PC-3 (cell line): ENCODE results near the gene MLST8. TPM values are rescaled to one million over a fixed set of nuclear protein-coding genes. Genes with fewer than 3 reads are reported as not detected.

ENCODE experiments used
- ATAC-seq: fragments of 200-7000 bp; cut with Tn5 transposase; 2 replicates; pipeline ENCODE4 v1.9.1; 2020; ENCODE audit warnings: mild to moderate bottlenecking, moderate library complexity
- BruUV-seq: library from RNA; stranded (reverse); fragments of 400-500 nt; replicated peaks from 2 replicates; lab custom pipeline; 2021; lab: Mats Ljungman, UMichigan
- CTCF ChIA-PET: fragments of 300-600 bp; sonication (Branson Sonifier 250); formaldehyde crosslinking; loops from one replicate; lab custom pipeline; 2022; ENCODE audit warnings: antibody characterized with exemption; lab: Charles Lee
- POLR2A ChIA-PET: fragments of 300-600 bp; sonication (Branson Sonifier 250); formaldehyde crosslinking; loops from one replicate; lab custom pipeline; 2022; ENCODE audit warnings: antibody characterized with exemption; ENCODE audit not compliant: unreplicated experiment; lab: Charles Lee
- DNase-seq: peaks from one replicate; pipeline ENCODE4 v3.0.0-alpha.2; 2015
- H2AFZ ChIP-seq: fragments of 300-600 bp; sonication (generic); 2 replicates; pipeline ENCODE4 v1.6.0; 2016; ENCODE audit warnings: antibody characterized with exemption, low read length
- H3F3A ChIP-seq: fragments of 300-600 bp; sonication (generic); one replicate; pipeline ENCODE4 v1.6.0; 2017; ENCODE audit warnings: antibody characterized with exemption, low read length, control low read depth, mild to moderate bottlenecking; ENCODE audit not compliant: unreplicated experiment
- H3K27ac ChIP-seq: fragments of 300-600 bp; sonication (generic); 2 replicates; pipeline ENCODE4 v1.5.1; 2016; ENCODE audit warnings: mild to moderate bottlenecking, low read length
- H3K27me3 ChIP-seq: fragments of 300-600 bp; sonication (generic); 2 replicates; pipeline ENCODE4 v1.6.1; 2016; ENCODE audit warnings: low read length, mixed read lengths
- H3K36me3 ChIP-seq: fragments of 300-600 bp; sonication (generic); 2 replicates; pipeline ENCODE4 v1.6.1; 2016; ENCODE audit warnings: low read depth, mixed run types, low read length, mixed read lengths
- H3K4me1 ChIP-seq: fragments of 300-600 bp; sonication (generic); 2 replicates; pipeline ENCODE4 v1.5.1; 2016; ENCODE audit warnings: low read length; ENCODE audit not compliant: insufficient read depth
- H3K4me2 ChIP-seq: fragments of 300-600 bp; sonication (generic); 2 replicates; pipeline ENCODE4 v1.6.0; 2016; ENCODE audit warnings: low read length
- H3K4me3 ChIP-seq: fragments of 300-600 bp; sonication (generic); 2 replicates; pipeline ENCODE4 v1.5.1; 2016; ENCODE audit warnings: mild to moderate bottlenecking, low read length, mixed read lengths
- H3K79me2 ChIP-seq: fragments of 300-600 bp; sonication (generic); 2 replicates; pipeline ENCODE4 v1.6.1; 2017; ENCODE audit warnings: low read length, mixed read lengths
- H3K9ac ChIP-seq: fragments of 300-600 bp; sonication (generic); 2 replicates; pipeline ENCODE4 v1.6.0; 2016; ENCODE audit warnings: mild to moderate bottlenecking, low read length
- H3K9me2 ChIP-seq: fragments of 300-600 bp; sonication (generic); replicated peaks from 2 replicates; pipeline ENCODE4 v1.6.1; 2016; ENCODE audit warnings: mixed run types, low read length, mixed read lengths
- H3K9me3 ChIP-seq: fragments of 300-600 bp; sonication (generic); 2 replicates; pipeline ENCODE4 v1.6.1; 2016; ENCODE audit warnings: low read length, mixed read lengths
- H4K20me1 ChIP-seq: fragments of 300-600 bp; sonication (generic); 2 replicates; pipeline ENCODE4 v1.6.1; 2016; ENCODE audit warnings: low read length, mixed read lengths
- EZH2 ChIP-seq: fragments of 300-600 bp; sonication (generic); IDR thresholded peaks from one replicate; pipeline ENCODE4 v1.6.1; 2017; ENCODE audit warnings: antibody characterized with exemption, mild to moderate bottlenecking, low read length; ENCODE audit not compliant: unreplicated experiment
- EZH2phosphoT487 ChIP-seq: fragments of 300-600 bp; sonication (generic); IDR thresholded peaks from 2 replicates; pipeline ENCODE4 v1.6.1; 2018; ENCODE audit warnings: mild to moderate bottlenecking, antibody characterized with exemption, low read length, borderline replicate concordance
- intact Hi-C: fragments of 100-400 bp; cut with micrococcal nuclease; formaldehyde crosslinking; loops from 2 replicates; pipeline ENCODE4 v1.9.0; 2023
- total RNA-seq: library from RNA; depleted of rRNA; stranded (reverse); fragments of >200 nt; gene quantifications from 2 replicates; pipeline ENCODE4 v1.2.3, GENCODE V29; 2014
- TF ChIP-seq, protein P1 (sequence below): fragments of 300-600 bp; sonication (generic); conservative IDR thresholded peaks from 2 replicates; pipeline ENCODE4 v1.5.1; 2017; ENCODE audit warnings: antibody characterized with exemption, low read depth, mild to moderate bottlenecking, low read length

Gene MLST8
- total RNA-seq, 1 experiment from 2014 or later, result 63.3 TPM

DNA sequence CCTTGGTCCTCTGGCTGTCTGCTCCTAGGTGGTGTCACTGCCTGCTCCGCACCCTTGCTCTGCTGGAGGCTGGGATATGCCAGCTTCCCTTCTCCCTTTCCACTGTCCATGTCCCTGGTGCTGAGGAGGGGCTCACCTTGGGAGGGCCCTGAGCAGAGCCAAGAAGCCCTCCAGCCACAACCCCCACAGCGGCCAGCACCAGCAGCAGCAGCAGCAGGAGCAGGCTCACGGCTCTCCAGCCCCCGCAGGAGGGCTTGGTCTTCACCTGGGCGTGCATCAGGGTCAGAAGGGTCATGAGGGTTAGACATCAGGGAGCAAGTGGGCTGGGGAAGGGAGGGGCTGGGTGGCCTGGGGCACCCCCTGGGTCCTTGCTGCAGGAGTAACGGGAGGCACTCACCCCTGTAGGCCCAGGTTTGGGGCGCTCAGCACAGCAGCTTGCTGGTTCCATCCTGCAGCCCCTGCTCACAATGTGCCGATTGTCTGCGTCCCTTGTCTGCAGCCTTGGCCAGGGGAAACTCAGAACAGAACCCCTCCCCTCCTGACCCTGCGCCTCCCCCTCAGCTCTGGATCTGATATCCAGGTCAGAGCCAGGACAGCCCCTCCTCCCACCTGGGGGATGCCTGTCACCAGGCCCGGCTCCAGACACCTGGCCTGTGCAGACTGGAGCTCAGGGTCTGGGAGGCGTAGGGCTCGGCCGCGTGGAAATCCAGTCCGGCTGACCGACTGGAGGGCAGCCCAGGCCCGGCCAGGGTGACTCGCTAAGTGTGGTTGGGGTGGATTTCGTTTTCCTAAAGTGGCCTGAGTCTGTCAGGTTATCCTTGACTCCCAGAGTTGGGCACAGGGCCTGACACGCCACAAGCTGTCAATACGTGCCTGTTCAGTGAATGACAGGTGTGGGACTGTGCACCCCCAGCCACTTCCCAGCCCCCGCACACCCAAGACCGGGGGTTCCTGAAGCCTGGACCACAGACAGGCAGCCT lies 5.4 kb downstream of the MLST8 start, which contains the start of gene BRICD5:
TSS of gene BRICD5 (minus strand) at position 478 of the 980 bp plus-strand sequence. CDS start at position 448, 30 bp downstream.
- H3F3A ChIP-seq, result no peaks in the 10 kb centered on the region
- H3K36me3 ChIP-seq, result no peaks in the 10 kb centered on the region
- H3K4me3 ChIP-seq, result no peak within 1 kb of the TSS
- H4K20me1 ChIP-seq, result peaks cover 12% of the 10 kb centered on the region
- H3K4me2 ChIP-seq, result peak within 1 kb of the TSS; percentile 100
- no peak for TF ChIP-seq EZH2phosphoT487
- TF ChIP-seq, protein P1, sequence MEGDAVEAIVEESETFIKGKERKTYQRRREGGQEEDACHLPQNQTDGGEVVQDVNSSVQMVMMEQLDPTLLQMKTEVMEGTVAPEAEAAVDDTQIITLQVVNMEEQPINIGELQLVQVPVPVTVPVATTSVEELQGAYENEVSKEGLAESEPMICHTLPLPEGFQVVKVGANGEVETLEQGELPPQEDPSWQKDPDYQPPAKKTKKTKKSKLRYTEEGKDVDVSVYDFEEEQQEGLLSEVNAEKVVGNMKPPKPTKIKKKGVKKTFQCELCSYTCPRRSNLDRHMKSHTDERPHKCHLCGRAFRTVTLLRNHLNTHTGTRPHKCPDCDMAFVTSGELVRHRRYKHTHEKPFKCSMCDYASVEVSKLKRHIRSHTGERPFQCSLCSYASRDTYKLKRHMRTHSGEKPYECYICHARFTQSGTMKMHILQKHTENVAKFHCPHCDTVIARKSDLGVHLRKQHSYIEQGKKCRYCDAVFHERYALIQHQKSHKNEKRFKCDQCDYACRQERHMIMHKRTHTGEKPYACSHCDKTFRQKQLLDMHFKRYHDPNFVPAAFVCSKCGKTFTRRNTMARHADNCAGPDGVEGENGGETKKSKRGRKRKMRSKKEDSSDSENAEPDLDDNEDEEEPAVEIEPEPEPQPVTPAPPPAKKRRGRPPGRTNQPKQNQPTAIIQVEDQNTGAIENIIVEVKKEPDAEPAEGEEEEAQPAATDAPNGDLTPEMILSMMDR, result no peak
- no peak for TF ChIP-seq EZH2
- no peaks in the 10 kb centered on the region for H3K9me2 ChIP-seq
- ATAC-seq, result no peak
- ChIA-PET POLR2A (no interaction called here), CTCF (no interaction called here)
- intact Hi-C loops, result no loop called here
- no TSS peak for BruUV-seq
- DNase-seq, result no peak
- H3K9me3 ChIP-seq, result no peaks in the 10 kb centered on the region
- no peak within 1 kb of the TSS for H3K27ac ChIP-seq
- H3K9ac ChIP-seq, result no peak within 1 kb of the TSS
- peaks cover 51% of the 10 kb centered on the region for H3K79me2 ChIP-seq
- H3K27me3 ChIP-seq, result no peaks in the 10 kb centered on the region
- H2AFZ ChIP-seq, result no peak within 1 kb of the TSS
- H3K4me1 ChIP-seq, result peaks cover 23% of the 10 kb centered on the region

DNA sequence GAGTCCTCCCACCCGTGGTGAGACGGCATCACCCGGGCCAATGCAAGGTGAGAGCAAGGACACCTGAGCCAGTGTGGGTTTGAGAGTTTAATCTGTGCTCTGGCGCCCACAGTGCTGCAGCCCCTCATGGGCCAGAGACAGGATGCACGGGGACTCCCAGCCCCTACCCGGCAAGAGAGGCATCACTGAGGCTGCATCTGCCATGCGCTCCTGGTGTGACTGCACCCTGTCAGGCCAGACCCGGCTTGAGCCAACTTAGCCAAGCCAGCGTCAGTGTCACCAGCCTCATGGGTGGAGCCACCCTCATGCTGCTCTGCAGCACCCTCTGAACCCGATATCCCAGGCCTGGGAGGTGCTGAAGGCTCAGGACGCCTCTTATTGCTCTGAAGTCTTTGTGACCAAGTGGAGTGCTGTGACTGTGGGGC lies 6.7 kb downstream of the MLST8 start:
- no peak overlapping the region for H2AFZ ChIP-seq
- H3K36me3 ChIP-seq, result no peaks in the 10 kb centered on the region
- H3F3A ChIP-seq, result no peaks in the 10 kb centered on the region
- H3K27ac ChIP-seq, result no peak overlapping the region
- DNase-seq, result no peak
- ChIA-PET POLR2A (no interaction called here), CTCF (no interaction called here)
- BruUV-seq, result no TSS peak
- H3K4me3 ChIP-seq, result peak overlapping the region; percentile 92; the same call in 1 of the 2 replicates
- H3K9me3 ChIP-seq, result no peaks in the 10 kb centered on the region
- TF ChIP-seq EZH2, result no peak
- TF ChIP-seq, protein P1, result no peak
- ATAC-seq, result no peak
- peaks cover 39% of the 10 kb centered on the region for H3K79me2 ChIP-seq
- H3K9ac ChIP-seq, result no peak overlapping the region
- H3K4me1 ChIP-seq, result peaks cover 13% of the 10 kb centered on the region
- H3K4me2 ChIP-seq, result peak overlapping the region; percentile 100
- H3K9me2 ChIP-seq, result no peaks in the 10 kb centered on the region
- peaks cover 12% of the 10 kb centered on the region for H4K20me1 ChIP-seq
- no peaks in the 10 kb centered on the region for H3K27me3 ChIP-seq
- intact Hi-C loops, result no loop called here
